Thyroid gland (tissue), 4 donors: ENCODE measurements around the gene PLCH1. TPM values are rescaled to one million over a fixed set of nuclear protein-coding genes. Genes with fewer than 3 reads are reported as not detected.

Source experiments
- DNase-seq, 2 donors: peaks; one replicate each; pipeline ENCODE4 v3.0.0-alpha.2; 2019
- H3K27ac ChIP-seq, 3 donors: fragments of 200-600 bp; sonication (generic); 1 replicate in 2 of 3; 2 replicates in 1 of 3; pipeline ENCODE4 v1.5.1; 2016 to 2019; ENCODE audit warnings: mild to moderate bottlenecking in 1 of 3, moderate library complexity in 1 of 3
- H3K27me3 ChIP-seq: fragments of 200-600 bp; sonication (generic); one replicate; pipeline ENCODE4 v1.5.1; 2019
- H3K36me3 ChIP-seq, 2 donors: fragments of 200-600 bp; sonication (generic); one replicate each; pipeline ENCODE4 v1.5.1; 2016 to 2019
- H3K4me1 ChIP-seq, 2 donors: fragments of 200-600 bp; sonication (generic); one replicate each; pipeline ENCODE4 v1.5.1; 2017 to 2019
- H3K4me3 ChIP-seq, 3 donors: fragments of 200-600 bp; sonication (generic); replicated peaks in 1 of 3; 1 replicate in 2 of 3; 2 replicates in 1 of 3; pipeline ENCODE4 v1.5.1; 2016; ENCODE audit warnings: mild to moderate bottlenecking in 1 of 3
- H3K9me3 ChIP-seq: fragments of 200-600 bp; sonication (generic); one replicate; pipeline ENCODE4 v1.5.1; 2017
- POLR2A ChIP-seq, 2 donors: fragments of 450-650 bp; IDR thresholded peaks; one replicate each; pipeline ENCODE4 v1.6.1; 2017; ENCODE audit warnings: antibody characterized with exemption in 2 of 2, mild to moderate bottlenecking in 2 of 2, moderate library complexity in 1 of 2
- WGBS, 2 donors: methylation state at CpG; one replicate each; pipeline ENCODE4 v1.1.5; 2017; 5-methylcytosine and 5-hydroxymethylcytosine counted together
- intact Hi-C: fragments of 100-400 bp; cut with DNase I; formaldehyde crosslinking; loops from one replicate; pipeline ENCODE4 v1.15.1; 2023
- total RNA-seq, 4 donors: library from RNA; depleted of rRNA; stranded (reverse); fragments of >200 nt; gene quantifications; one replicate each; pipeline ENCODE4 v1.2.3, GENCODE V29; 2016
- TF ChIP-seq, protein P1 (sequence below), 6 experiments: fragments of 200-600 bp in 3 of 6; fragments of 450-650 bp in 3 of 6; sonication (generic) in 3 of 6; IDR thresholded peaks; one replicate each; pipeline ENCODE4 v1.5.1; 2016 to 2019; ENCODE audit warnings: antibody characterized with exemption in 6 of 6, mild to moderate bottlenecking in 2 of 6, inconsistent platforms in 1 of 6, moderate library complexity in 1 of 6

The PLCH1 gene
- total RNA-seq, 4 donors from 2014 or later = 4.3 to 20.6 (median 14.1) TPM

DNA sequence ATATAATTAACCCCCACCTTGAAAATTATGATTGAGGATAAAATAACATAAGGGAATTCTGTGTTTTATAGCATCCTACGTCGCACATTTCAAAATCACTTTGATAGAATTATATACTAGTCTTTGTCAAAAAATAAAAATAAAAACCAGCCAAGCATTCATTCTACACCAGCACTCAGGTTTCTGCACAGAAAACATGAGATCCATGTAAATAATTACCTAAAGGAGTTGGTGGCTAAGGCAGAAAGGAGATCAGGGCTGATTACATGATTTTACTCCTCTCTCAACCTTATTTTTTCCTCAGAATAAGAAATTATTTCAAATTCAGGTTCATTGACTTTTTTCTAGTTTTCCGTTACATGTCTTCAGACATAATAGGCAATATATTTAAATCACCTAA is 194.5 kb downstream of the PLCH1 start:
- Histone ChIP-seq H3K36me3 (no peaks in the 10 kb centered on the region), H3K27me3 (no peaks in the 10 kb centered on the region), H3K4me3 (no peak overlapping the region), H3K4me1 (peaks cover 5% of the 10 kb centered on the region in 2 donors), H3K27ac (no peak overlapping the region), H3K9me3 (no peaks in the 10 kb centered on the region)
- no peak for TF ChIP-seq POLR2A (IDR thresholded peaks at IDR 0.05)
- TF ChIP-seq, protein P1, sequence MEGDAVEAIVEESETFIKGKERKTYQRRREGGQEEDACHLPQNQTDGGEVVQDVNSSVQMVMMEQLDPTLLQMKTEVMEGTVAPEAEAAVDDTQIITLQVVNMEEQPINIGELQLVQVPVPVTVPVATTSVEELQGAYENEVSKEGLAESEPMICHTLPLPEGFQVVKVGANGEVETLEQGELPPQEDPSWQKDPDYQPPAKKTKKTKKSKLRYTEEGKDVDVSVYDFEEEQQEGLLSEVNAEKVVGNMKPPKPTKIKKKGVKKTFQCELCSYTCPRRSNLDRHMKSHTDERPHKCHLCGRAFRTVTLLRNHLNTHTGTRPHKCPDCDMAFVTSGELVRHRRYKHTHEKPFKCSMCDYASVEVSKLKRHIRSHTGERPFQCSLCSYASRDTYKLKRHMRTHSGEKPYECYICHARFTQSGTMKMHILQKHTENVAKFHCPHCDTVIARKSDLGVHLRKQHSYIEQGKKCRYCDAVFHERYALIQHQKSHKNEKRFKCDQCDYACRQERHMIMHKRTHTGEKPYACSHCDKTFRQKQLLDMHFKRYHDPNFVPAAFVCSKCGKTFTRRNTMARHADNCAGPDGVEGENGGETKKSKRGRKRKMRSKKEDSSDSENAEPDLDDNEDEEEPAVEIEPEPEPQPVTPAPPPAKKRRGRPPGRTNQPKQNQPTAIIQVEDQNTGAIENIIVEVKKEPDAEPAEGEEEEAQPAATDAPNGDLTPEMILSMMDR (IDR thresholded peaks at IDR 0.05) = no peak
- 92 to 95% methylated on average over 3 of the region's 3 CpGs for WGBS, 2 donors
- intact Hi-C loops = no loop called here
- DNase-seq = no peak

DNA sequence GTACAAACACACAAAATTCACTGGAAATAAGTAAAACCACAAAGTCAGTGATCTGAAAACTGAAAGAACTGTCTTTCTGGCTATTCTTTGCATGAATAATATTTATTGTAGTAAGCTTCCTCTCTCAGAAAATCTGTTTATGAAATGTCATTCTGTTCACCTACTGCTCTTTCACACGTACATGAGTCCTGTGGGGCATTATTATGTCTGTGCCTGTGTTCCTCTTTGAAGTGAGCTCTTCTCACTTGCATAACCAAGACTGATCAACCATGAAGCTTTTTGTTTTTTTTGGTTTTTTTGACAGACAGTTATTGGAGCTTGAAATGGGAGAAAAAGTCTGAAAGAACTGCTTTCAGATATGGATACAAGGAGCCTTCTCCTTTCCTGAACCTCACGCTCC is 195.8 kb downstream of the PLCH1 start:
- H3K4me3 ChIP-seq = no peak overlapping the region
- no peak overlapping the region for H3K27ac ChIP-seq
- no peak for DNase-seq
- 33 to 37% methylated on average over 2 of the region's 2 CpGs for WGBS, 2 donors
- no peaks in the 10 kb centered on the region for H3K27me3 ChIP-seq
- intact Hi-C loops = no loop called here
- no peaks in the 10 kb centered on the region for H3K9me3 ChIP-seq
- H3K36me3 ChIP-seq = no peaks in the 10 kb centered on the region
- TF ChIP-seq POLR2A (IDR thresholded peaks at IDR 0.05) = no peak
- TF ChIP-seq, protein P1 (IDR thresholded peaks at IDR 0.05) = no peak
- H3K4me1 ChIP-seq = peaks cover 5% of the 10 kb centered on the region in 2 donors

DNA sequence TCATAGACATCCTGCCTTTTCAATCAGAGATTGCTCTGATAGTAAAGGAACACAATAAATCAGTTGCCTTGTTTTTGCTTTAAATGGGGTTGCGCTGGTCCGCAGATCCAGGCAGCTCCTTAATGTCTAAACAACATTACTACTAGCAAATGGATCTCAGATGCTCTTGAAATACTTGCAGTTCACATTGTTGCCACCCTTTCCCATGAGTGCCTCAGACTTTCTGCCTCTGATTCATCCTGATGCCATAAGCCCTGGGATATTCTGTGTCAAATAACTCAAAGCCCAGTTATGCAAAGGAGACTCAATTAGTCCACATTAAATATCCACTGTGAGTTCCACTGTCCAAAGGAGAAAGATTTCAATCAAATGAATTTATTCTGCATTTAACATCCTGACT is 196.7 kb downstream of the PLCH1 start:
- no peaks in the 10 kb centered on the region for H3K9me3 ChIP-seq
- WGBS, 2 donors = 93 to 95% methylated on average over 2 of the region's 2 CpGs
- no peak overlapping the region for H3K4me3 ChIP-seq
- H3K36me3 ChIP-seq = no peaks in the 10 kb centered on the region
- DNase-seq = no peak
- H3K4me1 ChIP-seq = peaks cover 5% of the 10 kb centered on the region in 2 donors
- TF ChIP-seq, protein P1 (IDR thresholded peaks at IDR 0.05) = no peak
- no peak for TF ChIP-seq POLR2A (IDR thresholded peaks at IDR 0.05)
- H3K27ac ChIP-seq = no peak overlapping the region
- intact Hi-C loops = no loop called here
- no peaks in the 10 kb centered on the region for H3K27me3 ChIP-seq

DNA sequence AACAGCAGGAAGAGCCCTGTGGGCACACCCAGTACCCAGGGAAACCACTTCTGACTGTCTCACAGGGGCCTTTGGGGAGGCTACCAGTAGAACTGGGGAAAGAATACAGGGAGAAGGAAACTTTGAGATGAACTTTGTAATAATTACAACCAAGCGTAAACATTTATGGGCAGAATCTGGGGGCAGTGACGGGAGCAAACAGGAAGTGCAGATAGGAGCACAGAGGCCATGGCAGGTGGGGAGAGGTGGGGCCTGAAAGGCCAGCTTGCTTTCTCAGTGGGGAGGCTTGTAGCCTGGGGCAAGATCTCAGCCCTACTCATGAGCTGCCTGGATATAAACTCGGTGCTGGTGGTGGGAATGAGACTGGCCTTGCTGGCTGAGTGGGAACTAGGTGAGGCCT is 209.8 kb downstream of the PLCH1 start:
- intact Hi-C loops = no loop called here

DNA sequence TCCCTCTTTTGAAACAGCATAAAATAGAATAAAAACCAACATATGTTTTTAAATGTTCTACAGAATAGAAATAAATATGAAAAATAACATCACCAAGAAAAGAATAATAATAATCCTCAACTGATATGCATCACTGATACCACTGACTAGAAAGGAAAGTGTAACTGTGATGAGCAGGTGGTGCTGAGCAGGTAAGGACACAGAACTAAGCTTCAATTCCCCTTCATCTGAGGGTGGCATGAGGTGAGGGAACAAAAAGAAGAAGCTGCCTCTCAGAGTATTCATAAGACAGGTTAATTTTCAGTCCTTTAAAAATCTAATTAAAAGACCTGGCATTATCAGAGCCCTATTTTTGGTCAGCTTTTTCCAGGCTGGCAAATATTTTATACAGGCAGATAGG is 216.3 kb downstream of the PLCH1 start:
- intact Hi-C loops = no loop called here
- no peak overlapping the region for H3K27ac ChIP-seq
- no peak overlapping the region for H3K4me3 ChIP-seq
- DNase-seq = no peak
- TF ChIP-seq, protein P1 (IDR thresholded peaks at IDR 0.05) = no peak
- TF ChIP-seq POLR2A (IDR thresholded peaks at IDR 0.05) = no peak
- no peaks in the 10 kb centered on the region for H3K27me3 ChIP-seq
- H3K9me3 ChIP-seq = no peaks in the 10 kb centered on the region
- no peaks in the 10 kb centered on the region for H3K36me3 ChIP-seq
- H3K4me1 ChIP-seq = no peaks in the 10 kb centered on the region

More for the DNA sequence above, 209.8 kb downstream of the PLCH1 start:
- H3K36me3 ChIP-seq = no peaks in the 10 kb centered on the region
- H3K4me1 ChIP-seq = no peaks in the 10 kb centered on the region
- H3K27me3 ChIP-seq = no peaks in the 10 kb centered on the region
- no peak for DNase-seq
- 89 to 96% methylated on average over 3 of the region's 3 CpGs for WGBS, 2 donors
- H3K27ac ChIP-seq = no peak overlapping the region
- no peaks in the 10 kb centered on the region for H3K9me3 ChIP-seq
- no peak overlapping the region for H3K4me3 ChIP-seq
- TF ChIP-seq POLR2A (IDR thresholded peaks at IDR 0.05) = no peak
- TF ChIP-seq, protein P1 (IDR thresholded peaks at IDR 0.05) = no peak
